ENCODE data around the gene ATP2B2. TPM values are rescaled to one million over a fixed set of nuclear protein-coding genes. Genes with fewer than 3 reads are reported as not detected.

Gene ATP2B2
- total RNA-seq, 2 experiments from 2014 or later = 0.05 TPM; not detected in 1

- no peaks in the 10 kb centered on the region for H3K36me3 Mint-ChIP-seq (ENCODE audit: low read depth)
- H3K27me3 Mint-ChIP-seq = peaks cover 2% of the 10 kb centered on the region
- H3K27ac Mint-ChIP-seq = no peak overlapping the region
- CTCF ChIA-PET = interaction anchor here (0.5 kb wide), 1 partner anchor 105 kb away, joined by 3 read pairs; no protein-coding TSS in a partner anchor
- H3K4me1 Mint-ChIP-seq = no peaks in the 10 kb centered on the region
- intact Hi-C loops (cut with DNase I, micrococcal nuclease) = no loop called here
- H3K4me3 Mint-ChIP-seq = no peak overlapping the region
- DNase-seq (no peak), ATAC-seq (no peak)
- POLR2A ChIA-PET = no interaction called here
- no peaks in the 10 kb centered on the region for H3K9me3 Mint-ChIP-seq (ENCODE audit: low read depth)
Observed at GRCh38 chr3:10517627-10518026, 12.2 kb upstream of the ATP2B2 start.

- H3K4me3 Mint-ChIP-seq = no peak overlapping the region
- no peaks in the 10 kb centered on the region for H3K9me3 Mint-ChIP-seq (ENCODE audit: low read depth)
- POLR2A ChIA-PET = no interaction called here
- intact Hi-C loops (cut with DNase I, micrococcal nuclease) = no loop called here
- H3K27ac Mint-ChIP-seq = no peak overlapping the region
- CTCF ChIA-PET = interaction anchor here (0.5 kb wide), 1 partner anchor 106 kb away, joined by 3 read pairs; no protein-coding TSS in a partner anchor
- DNase-seq (no peak), ATAC-seq (no peak)
- H3K27me3 Mint-ChIP-seq = peaks cover 2% of the 10 kb centered on the region
- no peaks in the 10 kb centered on the region for H3K36me3 Mint-ChIP-seq (ENCODE audit: low read depth)
- no peaks in the 10 kb centered on the region for H3K4me1 Mint-ChIP-seq
Observed at GRCh38 chr3:10516544-10517452, 11.4 kb upstream of the ATP2B2 start.

GRCh38 chr3:10515884-10516495 is 10.6 kb upstream of the ATP2B2 start:
- intact Hi-C loops (cut with DNase I, micrococcal nuclease) = no loop called here
- H3K27ac Mint-ChIP-seq = no peak overlapping the region
- no peak for DNase-seq

GRCh38 chr3:10515396-10515795 is 10.0 kb upstream of the ATP2B2 start:
- no peak overlapping the region for H3K27ac Mint-ChIP-seq
- ATAC-seq (no peak), DNase-seq (no peak)
- intact Hi-C loops (cut with DNase I, micrococcal nuclease) = no loop called here
- H3K4me3 Mint-ChIP-seq = no peak overlapping the region
- ChIA-PET POLR2A (no interaction called here), CTCF (interaction anchor here (0.5 kb wide), 1 partner anchor 54 kb away, joined by 3 read pairs; no protein-coding TSS in a partner anchor)
- H3K27me3 Mint-ChIP-seq = peaks cover 4% of the 10 kb centered on the region
- no peaks in the 10 kb centered on the region for H3K36me3 Mint-ChIP-seq (ENCODE audit: low read depth)
- H3K9me3 Mint-ChIP-seq (ENCODE audit: low read depth) = no peaks in the 10 kb centered on the region
- no peaks in the 10 kb centered on the region for H3K4me1 Mint-ChIP-seq

More at GRCh38 chr3:10515884-10516495, 10.6 kb upstream of the ATP2B2 start:
- CTCF ChIA-PET = no interaction called here
- ATAC-seq = no peak
- Mint-ChIP-seq H3K4me3 (no peak overlapping the region), H3K9me3 (ENCODE audit: low read depth) (no peaks in the 10 kb centered on the region), H3K36me3 (ENCODE audit: low read depth) (no peaks in the 10 kb centered on the region), H3K4me1 (no peaks in the 10 kb centered on the region), H3K27me3 (peaks cover 4% of the 10 kb centered on the region)
- POLR2A ChIA-PET = no interaction called here

- no peak for ATAC-seq
Observed at GRCh38 chr3:10514407-10515069, 9.2 kb upstream of the ATP2B2 start.

GRCh38 chr3:10513306-10513705 is 7.9 kb upstream of the ATP2B2 start:
- Mint-ChIP-seq H3K27me3 (peaks cover 2% of the 10 kb centered on the region), H3K9me3 (ENCODE audit: low read depth) (no peaks in the 10 kb centered on the region), H3K27ac (no peak overlapping the region), H3K4me3 (no peak overlapping the region), H3K36me3 (ENCODE audit: low read depth) (no peaks in the 10 kb centered on the region), H3K4me1 (no peaks in the 10 kb centered on the region)
- ChIA-PET POLR2A (interaction anchor here (0.7 kb wide), 1 partner anchor 16 kb away, joined by 3 read pairs; no protein-coding TSS in a partner anchor), CTCF (no interaction called here)
- ATAC-seq = no peak
- no peak for DNase-seq
- intact Hi-C loops (cut with DNase I, micrococcal nuclease) = no loop called here

More at GRCh38 chr3:10514407-10515069, 9.2 kb upstream of the ATP2B2 start:
- intact Hi-C loops (cut with DNase I, micrococcal nuclease) = no loop called here
- DNase-seq = no peak
- Mint-ChIP-seq H3K4me3 (no peak overlapping the region), H3K4me1 (no peaks in the 10 kb centered on the region), H3K9me3 (ENCODE audit: low read depth) (no peaks in the 10 kb centered on the region), H3K36me3 (ENCODE audit: low read depth) (no peaks in the 10 kb centered on the region), H3K27ac (no peak overlapping the region), H3K27me3 (peaks cover 4% of the 10 kb centered on the region)
- POLR2A ChIA-PET = no interaction called here
- CTCF ChIA-PET = no interaction called here

- no peak for ATAC-seq
- no peak for DNase-seq
- H3K27me3 Mint-ChIP-seq = peaks cover 2% of the 10 kb centered on the region
- H3K4me3 Mint-ChIP-seq = no peak overlapping the region
- intact Hi-C loops (cut with DNase I, micrococcal nuclease) = no loop called here
- no peaks in the 10 kb centered on the region for H3K9me3 Mint-ChIP-seq (ENCODE audit: low read depth)
- CTCF ChIA-PET = no interaction called here
- H3K4me1 Mint-ChIP-seq = no peaks in the 10 kb centered on the region
- H3K36me3 Mint-ChIP-seq (ENCODE audit: low read depth) = no peaks in the 10 kb centered on the region
- POLR2A ChIA-PET = no interaction called here
- H3K27ac Mint-ChIP-seq = no peak overlapping the region
Observed at GRCh38 chr3:10512687-10513086, 7.3 kb upstream of the ATP2B2 start.

- Mint-ChIP-seq H3K9me3 (ENCODE audit: low read depth) (no peaks in the 10 kb centered on the region), H3K4me1 (no peaks in the 10 kb centered on the region), H3K36me3 (ENCODE audit: low read depth) (no peaks in the 10 kb centered on the region), H3K27me3 (peaks cover 2% of the 10 kb centered on the region), H3K4me3 (no peak overlapping the region), H3K27ac (no peak overlapping the region)
- intact Hi-C loops (cut with DNase I, micrococcal nuclease) = no loop called here
- ChIA-PET POLR2A (no interaction called here), CTCF (no interaction called here)
- ATAC-seq = no peak
- no peak for DNase-seq
Observed at GRCh38 chr3:10511809-10512494, 6.6 kb upstream of the ATP2B2 start.

GRCh38 chr3:10510743-10511432 is 5.5 kb upstream of the ATP2B2 start:
- POLR2A ChIA-PET = no interaction called here
- Mint-ChIP-seq H3K4me3 (no peak overlapping the region), H3K4me1 (no peaks in the 10 kb centered on the region), H3K36me3 (ENCODE audit: low read depth) (no peaks in the 10 kb centered on the region), H3K27me3 (peaks cover 2% of the 10 kb centered on the region), H3K27ac (no peak overlapping the region), H3K9me3 (ENCODE audit: low read depth) (no peaks in the 10 kb centered on the region)
- DNase-seq = no peak
- CTCF ChIA-PET = interaction anchor here (0.5 to 1.3 kb wide), 4 partner anchors 15 to 751 kb away, joined by 3 to 4 read pairs (median 3); no protein-coding TSS in a partner anchor
- intact Hi-C loops (cut with DNase I, micrococcal nuclease) = no loop called here
- ATAC-seq = no peak

- Mint-ChIP-seq H3K4me3 (no peak overlapping the region), H3K4me1 (no peaks in the 10 kb centered on the region), H3K36me3 (ENCODE audit: low read depth) (no peaks in the 10 kb centered on the region), H3K27me3 (peaks cover 4% of the 10 kb centered on the region), H3K9me3 (ENCODE audit: low read depth) (no peaks in the 10 kb centered on the region), H3K27ac (no peak overlapping the region)
- CTCF ChIA-PET = interaction anchor here (0.5 to 1.3 kb wide), 4 partner anchors 14 to 750 kb away, joined by 3 to 4 read pairs (median 3); no protein-coding TSS in a partner anchor
- intact Hi-C loops (cut with DNase I, micrococcal nuclease) = no loop called here
- ATAC-seq (no peak), DNase-seq (no peak)
- POLR2A ChIA-PET = no interaction called here
Observed at GRCh38 chr3:10510086-10510742, 4.8 kb upstream of the ATP2B2 start.
